Inflammatory macrophage treated with lipopolysaccharide for 4 hours (primary cell): ENCODE data around the gene TMEM97.
A peak's percentile ranks its signal among the peaks of the same experiment; 100 is the strongest.

ENCODE experiments used
- DNase-seq: peaks from one replicate; pipeline ENCODE4 v3.0.0-alpha.2; 2020

TMEM97 gene

GRCh38 chr17:28317099-28317965 lies 1.7 kb upstream of the TMEM97 start:
- DNase-seq, result no peak

GRCh38 chr17:28317966-28318758 lies 838 bp upstream of the TMEM97 start:
- DNase-seq, result no peak

GRCh38 chr17:28319598-28319935 lies 567 bp downstream of the TMEM97 start:
- DNase-seq, result no peak

- DNase-seq, result no peak
Measured at GRCh38 chr17:28320215-28321061, 1.4 kb downstream of the TMEM97 start.

- DNase-seq, result no peak
Measured at GRCh38 chr17:28324267-28324745, 5.3 kb downstream of the TMEM97 start.

GRCh38 chr17:28324781-28325180 lies 5.8 kb downstream of the TMEM97 start:
- DNase-seq, result peak; percentile 54

- DNase-seq, result no peak
Measured at GRCh38 chr17:28325211-28325610, 6.2 kb downstream of the TMEM97 start.

GRCh38 chr17:28326114-28326513 lies 7.1 kb downstream of the TMEM97 start:
- no peak for DNase-seq

- no peak for DNase-seq
Measured at GRCh38 chr17:28327031-28327607, 8.1 kb downstream of the TMEM97 start.

GRCh38 chr17:28327709-28328108 lies 8.7 kb downstream of the TMEM97 start:
- DNase-seq, result no peak

GRCh38 chr17:28328325-28328724 lies 9.3 kb downstream of the TMEM97 start:
- no peak for DNase-seq

GRCh38 chr17:28330671-28331070 lies 11.7 kb downstream of the TMEM97 start:
- DNase-seq, result no peak

GRCh38 chr17:28331891-28332420 lies 13.0 kb downstream of the TMEM97 start:
- no peak for DNase-seq

GRCh38 chr17:28333083-28333746 lies 14.2 kb downstream of the TMEM97 start:
- no peak for DNase-seq

- peak; percentile 69 for DNase-seq
Measured at GRCh38 chr17:28334171-28334570, 15.2 kb downstream of the TMEM97 start.

- DNase-seq, result no peak
Measured at GRCh38 chr17:28334666-28335200, 15.7 kb downstream of the TMEM97 start.

- DNase-seq, result peak; percentile 100
Measured at GRCh38 chr17:28335201-28335958, 16.4 kb downstream of the TMEM97 start, which contains the start of the genes IFT20 and TNFAIP1. TSS of gene IFT20 (minus strand) at chr17:28335472. CDS start at chr17:28331985, 3,487 bp downstream. TSS of gene TNFAIP1 (plus strand) at chr17:28335761. CDS start at chr17:28339522, 3,761 bp downstream.

- peak; percentile 42 for DNase-seq
Measured at GRCh38 chr17:28335959-28336871, 17.2 kb downstream of the TMEM97 start.

- no peak for DNase-seq
Measured at GRCh38 chr17:28338056-28338768, 19.2 kb downstream of the TMEM97 start.
